GM12874 (cell line): ENCODE data around the gene CCDC93.
A peak's percentile ranks its signal among the peaks of the same experiment; 100 is the strongest.

Experiments
- CTCF ChIP-seq: IDR thresholded peaks from 2 replicates; pipeline ENCODE4 v1.5.1; 2011; ENCODE audit warnings: low read depth, mild to moderate bottlenecking, control low read depth, low read length, moderate library complexity; ENCODE audit not compliant: insufficient read depth

CCDC93 gene

GRCh38 chr2:118050386-118050785, 36.5 kb upstream of the CCDC93 start:
- TF ChIP-seq CTCF, result no peak

- TF ChIP-seq CTCF, result no peak
These were observed 35.9 kb upstream of the CCDC93 start for GRCh38 chr2:118049816-118050140.

GRCh38 chr2:118049140-118049815, 35.4 kb upstream of the CCDC93 start:
- no peak for TF ChIP-seq CTCF

- TF ChIP-seq CTCF, result no peak
These were observed 34.5 kb upstream of the CCDC93 start for GRCh38 chr2:118048401-118048800.

- no peak for TF ChIP-seq CTCF
These were observed 33.5 kb upstream of the CCDC93 start for GRCh38 chr2:118047380-118047826.

- TF ChIP-seq CTCF, result peak; percentile 42; the same call in 1 of the 2 replicates
These were observed 32.9 kb upstream of the CCDC93 start for GRCh38 chr2:118046634-118047210.

- TF ChIP-seq CTCF, result no peak
These were observed 31.4 kb upstream of the CCDC93 start for GRCh38 chr2:118045286-118045685.
